A549 (cell line): ENCODE results near the gene RXRA. TPM values are rescaled to one million over a fixed set of nuclear protein-coding genes. Genes with fewer than 3 reads are reported as not detected.
A peak's percentile ranks its signal among the peaks of the same experiment; 100 is the strongest.

Experiments used
- ATAC-seq, 2 experiments: fragments of 200-7000 bp in 1 of 2; fragments of >200 bp in 1 of 2; cut with Nextera tagmentation in 1 of 2; cut with Tn5 transposase in 1 of 2; 3 replicates each; pipeline versions ENCODE4 v1.8.0 to v1.9.1; 2018 to 2020; ENCODE audit warnings: mild to moderate bottlenecking in 1 of 2, moderate library complexity in 1 of 2
- CTCF ChIA-PET: fragments of 300-600 bp; sonication (Branson Sonifier 250); formaldehyde crosslinking; extraction: SDS; loops from one replicate; lab custom pipeline; 2021; ENCODE audit warnings: antibody characterized with exemption, inconsistent platforms; lab: Yijun Ruan, JAX
- POLR2A ChIA-PET: fragments of 350-600 bp; formaldehyde crosslinking; extraction: SDS; loops from one replicate; lab custom pipeline; 2021; ENCODE audit warnings: antibody characterized with exemption, inconsistent platforms; lab: Yijun Ruan, JAX
- DNase-seq, 2 experiments: peaks; one replicate each; pipeline versions ENCODE4 v3.0.0 to v3.0.0-alpha.2; 2011 to 2016; ENCODE audit warnings: low read depth in 1 of 2, low spot score in 1 of 2
- FAIRE-seq: peaks from 2 replicates; lab custom pipeline; 2011; peaks lifted over from hg19 to GRCh38; lab: Jason Lieb, UNC
- H3K27ac ChIP-seq, 2 experiments: fragments of >200 bp; sonication (Bioruptor Twin); formaldehyde crosslinking; 3 replicates each; pipeline ENCODE4 v1.5.1; 2016 to 2017
- H3K4me1 ChIP-seq: fragments of >200 bp; sonication (Bioruptor Twin); formaldehyde crosslinking; 3 replicates; pipeline ENCODE4 v1.6.1; 2016
- H3K4me2 ChIP-seq: fragments of >200 bp; sonication (Bioruptor Twin); formaldehyde crosslinking; 3 replicates; pipeline ENCODE4 v1.6.1; 2016
- H3K4me3 ChIP-seq: fragments of >200 bp; sonication (Bioruptor Twin); formaldehyde crosslinking; 3 replicates; pipeline ENCODE4 v1.5.1; 2016
- H3K9me3 ChIP-seq: fragments of >200 bp; sonication (Bioruptor Twin); formaldehyde crosslinking; 3 replicates; pipeline ENCODE4 v1.6.1; 2016
- CBX8 ChIP-seq: fragments of 200-600 bp; sonication (generic); IDR thresholded peaks from 2 replicates; pipeline ENCODE4 v1.6.1; 2016
- CEBPB ChIP-seq, 2 experiments: fragments of >200 bp in 1 of 2; sonication (Bioruptor Twin) in 1 of 2; formaldehyde crosslinking in 1 of 2; IDR thresholded peaks; 2 replicates each; pipeline ENCODE4 v1.6.1; 2012 to 2016
- E2F6 ChIP-seq: IDR thresholded peaks from 2 replicates; pipeline ENCODE4 v1.6.1; 2012; ENCODE audit warnings: low read depth, borderline replicate concordance
- EHMT2 ChIP-seq: fragments of 200-600 bp; sonication (generic); IDR thresholded peaks from 2 replicates; pipeline ENCODE4 v1.6.1; 2016; ENCODE audit warnings: antibody characterized with exemption, low read depth, mild to moderate bottlenecking, moderate library complexity
- FOXS1 ChIP-seq: fragments of 250-450 bp; sonication (Bioruptor Pico); IDR thresholded peaks from 2 replicates; pipeline ENCODE4 v1.5.0; 2020; ENCODE audit warnings: mild to moderate bottlenecking, moderate library complexity
- HDAC2 ChIP-seq: fragments of 200-600 bp; sonication (generic); IDR thresholded peaks from 2 replicates; pipeline ENCODE4 v1.6.1; 2016
- HMGXB4 ChIP-seq: fragments of 250-450 bp; sonication (Bioruptor Pico); IDR thresholded peaks from 2 replicates; pipeline ENCODE4 v1.5.0; 2021; ENCODE audit warnings: mild to moderate bottlenecking, moderate library complexity, borderline replicate concordance
- HOXB5 ChIP-seq: fragments of 250-450 bp; sonication (Bioruptor Pico); IDR thresholded peaks from 2 replicates; pipeline ENCODE4 v1.5.0; 2020; ENCODE audit warnings: mild to moderate bottlenecking, moderate library complexity
- KDM1A ChIP-seq: fragments of 200-600 bp; sonication (generic); IDR thresholded peaks from 2 replicates; pipeline ENCODE4 v1.6.1; 2016; ENCODE audit warnings: low read depth, mild to moderate bottlenecking
- MAFK ChIP-seq: fragments of 450-650 bp; IDR thresholded peaks from 2 replicates; pipeline ENCODE4 v1.6.1; 2014; ENCODE audit not compliant: partially characterized antibody
- MYC ChIP-seq: IDR thresholded peaks from 2 replicates; pipeline ENCODE4 v1.6.1; 2012; ENCODE audit warnings: mild to moderate bottlenecking, inconsistent platforms, low read length, improper control_type of control experiment, borderline replicate concordance
- NFE2L2 ChIP-seq: fragments of 150-350 bp; conservative IDR thresholded peaks from 2 replicates; pipeline ENCODE4 v1.6.1; 2014; ENCODE audit warnings: low read length
- NR3C1 ChIP-seq: fragments of >200 bp; sonication (Bioruptor Twin); formaldehyde crosslinking; IDR thresholded peaks from 3 replicates; pipeline ENCODE4 v1.6.1; 2017
- PHF8 ChIP-seq: fragments of 200-600 bp; sonication (generic); IDR thresholded peaks from 2 replicates; pipeline ENCODE4 v1.6.1; 2016; ENCODE audit warnings: low read depth, mild to moderate bottlenecking, antibody characterized with exemption, moderate library complexity, borderline replicate concordance
- RAD21 ChIP-seq, 2 experiments: fragments of >200 bp in 1 of 2; sonication (Bioruptor Twin) in 1 of 2; formaldehyde crosslinking in 1 of 2; IDR thresholded peaks in 1 of 2; conservative IDR thresholded peaks in 1 of 2; 2 replicates in 1 of 2; 3 replicates in 1 of 2; pipeline ENCODE4 v1.6.1; 2012 to 2018; ENCODE audit warnings: inconsistent platforms in 1 of 2
- RARB ChIP-seq: fragments of 250-450 bp; sonication (Bioruptor Pico); IDR thresholded peaks from 2 replicates; pipeline ENCODE4 v1.8.0; 2021; ENCODE audit warnings: mild to moderate bottlenecking, moderate library complexity
- RCOR1 ChIP-seq: fragments of 150-350 bp; IDR thresholded peaks from 2 replicates; pipeline ENCODE4 v1.6.1; 2014; ENCODE audit warnings: antibody characterized with exemption, low read length, low read depth
- RNF2 ChIP-seq: fragments of 200-600 bp; sonication (generic); IDR thresholded peaks from 2 replicates; pipeline ENCODE4 v1.6.1; 2016; ENCODE audit warnings: low read depth, mild to moderate bottlenecking, antibody characterized with exemption, moderate library complexity, borderline replicate concordance
- SREBF2 ChIP-seq: fragments of 450-650 bp; IDR thresholded peaks from 2 replicates; pipeline ENCODE4 v1.6.1; 2014; ENCODE audit warnings: mild to moderate bottlenecking, moderate library complexity
- TP53 ChIP-seq: fragments of 250-450 bp; sonication (Bioruptor Pico); IDR thresholded peaks from 2 replicates; pipeline ENCODE4 v1.5.0; 2021; ENCODE audit warnings: mild to moderate bottlenecking, moderate library complexity
- ZFP36 ChIP-seq: fragments of 450-650 bp; IDR thresholded peaks from 2 replicates; pipeline ENCODE4 v1.6.1; 2014; ENCODE audit warnings: borderline replicate concordance; ENCODE audit not compliant: partially characterized antibody
- ZSCAN20 ChIP-seq: fragments of 250-450 bp; sonication (Bioruptor Pico); IDR thresholded peaks from 2 replicates; pipeline ENCODE4 v1.8.0; 2022; ENCODE audit warnings: mild to moderate bottlenecking, moderate library complexity
- WGBS: methylation state at CpG from one replicate; pipeline ENCODE4 v1.1.6; 2017; ENCODE audit errors: missing lambda C conversion rate; 5-methylcytosine and 5-hydroxymethylcytosine counted together
- polyA plus RNA-seq, 4 experiments: library from polyadenylated mRNA; depleted of rRNA in 3 of 4; stranded (reverse); fragments of >200 nt; fragmentation: RNase III in 1 of 4; extraction: RNeasy Plus Mini Kit Qiagen cat#74134 plus additional on column Dnase treatment in 1 of 4; gene quantifications; 2 replicates in 3 of 4; 3 replicates in 1 of 4; pipeline ENCODE4 v1.2.3, GENCODE V29; 2011 to 2017
- TF ChIP-seq, protein P1 (sequence below): fragments of >200 bp; sonication (Bioruptor Twin); formaldehyde crosslinking; IDR thresholded peaks from 3 replicates; pipeline ENCODE4 v1.6.1; 2016
- TF ChIP-seq, protein P2 (sequence below): fragments of 200-600 bp; sonication (generic); IDR thresholded peaks from 2 replicates; pipeline ENCODE4 v1.6.1; 2016; ENCODE audit warnings: antibody characterized with exemption, mild to moderate bottlenecking, moderate library complexity
- TF ChIP-seq, protein P3 (sequence below): fragments of 250-450 bp; sonication (Bioruptor Pico); IDR thresholded peaks from 2 replicates; pipeline ENCODE4 v1.5.0; 2020; ENCODE audit warnings: low read depth, mild to moderate bottlenecking, moderate library complexity
- TF ChIP-seq, protein P4 (sequence below): fragments of >200 bp; sonication (Bioruptor Twin); formaldehyde crosslinking; IDR thresholded peaks from 2 replicates; pipeline ENCODE4 v1.6.1; 2016

The RXRA gene
- polyA plus RNA-seq, 2 of the 4 experiments (the other 2 are of a cell fraction) = 6.6 to 23.9 TPM

DNA sequence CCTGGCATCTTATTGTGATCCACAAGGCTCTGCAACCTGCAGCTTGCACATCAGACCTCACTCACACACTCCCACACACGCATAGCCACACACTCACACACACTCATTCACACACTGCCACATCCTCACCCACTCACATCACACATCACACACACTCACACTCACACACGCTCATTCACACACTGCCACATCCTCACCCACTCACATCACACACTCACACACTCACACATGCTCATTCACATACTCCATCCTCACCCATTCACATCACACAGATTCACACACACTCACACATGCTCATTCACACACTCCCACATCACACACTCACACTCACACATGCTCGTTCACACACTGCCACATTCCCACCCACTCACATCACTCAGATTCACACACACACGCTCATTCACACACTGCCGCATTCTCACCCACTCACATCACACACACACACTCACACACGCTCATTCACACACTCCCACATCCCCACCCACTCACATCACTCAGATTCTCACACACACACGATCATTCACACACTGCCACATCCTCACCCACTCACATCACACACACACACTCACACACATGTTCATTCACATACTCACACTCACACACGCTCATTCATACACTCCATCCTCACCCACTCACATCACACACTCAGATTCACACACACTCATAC is 47.1 kb upstream of the RXRA start:
- ATAC-seq (no peak), DNase-seq (no peak), FAIRE-seq (no peak)
- no peak overlapping the region for H3K27ac ChIP-seq
- CTCF ChIA-PET = interaction anchor here (1.1 kb wide), 1 partner anchor 945 kb away, joined by 3 read pairs; no protein-coding TSS in a partner anchor
- H3K9me3 ChIP-seq = 0 out of 3 replicates have a peak, but pooled peaks cover 4% of the 10 kb centered on the region
- 67% methylated on average over 8 of the region's 8 CpGs for WGBS
- TF ChIP-seq FOXS1 (CRISPR knock-in tag) (no peak), E2F6 (no peak), HDAC2 (no peak), TP53 (CRISPR knock-in tag) (no peak), HMGXB4 (CRISPR knock-in tag) (no peak), HOXB5 (CRISPR knock-in tag) (no peak), NR3C1 (no peak), PHF8 (no peak), CBX8 (no peak), RCOR1 (no peak)
- TF ChIP-seq, protein P1, sequence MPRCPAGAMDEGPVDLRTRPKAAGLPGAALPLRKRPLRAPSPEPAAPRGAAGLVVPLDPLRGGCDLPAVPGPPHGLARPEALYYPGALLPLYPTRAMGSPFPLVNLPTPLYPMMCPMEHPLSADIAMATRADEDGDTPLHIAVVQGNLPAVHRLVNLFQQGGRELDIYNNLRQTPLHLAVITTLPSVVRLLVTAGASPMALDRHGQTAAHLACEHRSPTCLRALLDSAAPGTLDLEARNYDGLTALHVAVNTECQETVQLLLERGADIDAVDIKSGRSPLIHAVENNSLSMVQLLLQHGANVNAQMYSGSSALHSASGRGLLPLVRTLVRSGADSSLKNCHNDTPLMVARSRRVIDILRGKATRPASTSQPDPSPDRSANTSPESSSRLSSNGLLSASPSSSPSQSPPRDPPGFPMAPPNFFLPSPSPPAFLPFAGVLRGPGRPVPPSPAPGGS = no peak
- TF ChIP-seq, protein P2, sequence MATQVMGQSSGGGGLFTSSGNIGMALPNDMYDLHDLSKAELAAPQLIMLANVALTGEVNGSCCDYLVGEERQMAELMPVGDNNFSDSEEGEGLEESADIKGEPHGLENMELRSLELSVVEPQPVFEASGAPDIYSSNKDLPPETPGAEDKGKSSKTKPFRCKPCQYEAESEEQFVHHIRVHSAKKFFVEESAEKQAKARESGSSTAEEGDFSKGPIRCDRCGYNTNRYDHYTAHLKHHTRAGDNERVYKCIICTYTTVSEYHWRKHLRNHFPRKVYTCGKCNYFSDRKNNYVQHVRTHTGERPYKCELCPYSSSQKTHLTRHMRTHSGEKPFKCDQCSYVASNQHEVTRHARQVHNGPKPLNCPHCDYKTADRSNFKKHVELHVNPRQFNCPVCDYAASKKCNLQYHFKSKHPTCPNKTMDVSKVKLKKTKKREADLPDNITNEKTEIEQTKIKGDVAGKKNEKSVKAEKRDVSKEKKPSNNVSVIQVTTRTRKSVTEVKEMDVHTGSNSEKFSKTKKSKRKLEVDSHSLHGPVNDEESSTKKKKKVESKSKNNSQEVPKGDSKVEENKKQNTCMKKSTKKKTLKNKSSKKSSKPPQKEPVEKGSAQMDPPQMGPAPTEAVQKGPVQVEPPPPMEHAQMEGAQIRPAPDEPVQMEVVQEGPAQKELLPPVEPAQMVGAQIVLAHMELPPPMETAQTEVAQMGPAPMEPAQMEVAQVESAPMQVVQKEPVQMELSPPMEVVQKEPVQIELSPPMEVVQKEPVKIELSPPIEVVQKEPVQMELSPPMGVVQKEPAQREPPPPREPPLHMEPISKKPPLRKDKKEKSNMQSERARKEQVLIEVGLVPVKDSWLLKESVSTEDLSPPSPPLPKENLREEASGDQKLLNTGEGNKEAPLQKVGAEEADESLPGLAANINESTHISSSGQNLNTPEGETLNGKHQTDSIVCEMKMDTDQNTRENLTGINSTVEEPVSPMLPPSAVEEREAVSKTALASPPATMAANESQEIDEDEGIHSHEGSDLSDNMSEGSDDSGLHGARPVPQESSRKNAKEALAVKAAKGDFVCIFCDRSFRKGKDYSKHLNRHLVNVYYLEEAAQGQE = no peak
- TF ChIP-seq, protein P3, sequence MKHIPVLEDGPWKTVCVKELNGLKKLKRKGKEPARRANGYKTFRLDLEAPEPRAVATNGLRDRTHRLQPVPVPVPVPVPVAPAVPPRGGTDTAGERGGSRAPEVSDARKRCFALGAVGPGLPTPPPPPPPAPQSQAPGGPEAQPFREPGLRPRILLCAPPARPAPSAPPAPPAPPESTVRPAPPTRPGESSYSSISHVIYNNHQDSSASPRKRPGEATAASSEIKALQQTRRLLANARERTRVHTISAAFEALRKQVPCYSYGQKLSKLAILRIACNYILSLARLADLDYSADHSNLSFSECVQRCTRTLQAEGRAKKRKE (CRISPR knock-in tag) = no peak
- TF ChIP-seq, protein P4, sequence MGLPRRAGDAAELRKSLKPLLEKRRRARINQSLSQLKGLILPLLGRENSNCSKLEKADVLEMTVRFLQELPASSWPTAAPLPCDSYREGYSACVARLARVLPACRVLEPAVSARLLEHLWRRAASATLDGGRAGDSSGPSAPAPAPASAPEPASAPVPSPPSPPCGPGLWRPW = no peak
- no peaks in the 10 kb centered on the region for H3K4me1 ChIP-seq
- H3K4me3 ChIP-seq = no peak overlapping the region
- POLR2A ChIA-PET = no interaction called here
- H3K4me2 ChIP-seq = no peak overlapping the region

DNA sequence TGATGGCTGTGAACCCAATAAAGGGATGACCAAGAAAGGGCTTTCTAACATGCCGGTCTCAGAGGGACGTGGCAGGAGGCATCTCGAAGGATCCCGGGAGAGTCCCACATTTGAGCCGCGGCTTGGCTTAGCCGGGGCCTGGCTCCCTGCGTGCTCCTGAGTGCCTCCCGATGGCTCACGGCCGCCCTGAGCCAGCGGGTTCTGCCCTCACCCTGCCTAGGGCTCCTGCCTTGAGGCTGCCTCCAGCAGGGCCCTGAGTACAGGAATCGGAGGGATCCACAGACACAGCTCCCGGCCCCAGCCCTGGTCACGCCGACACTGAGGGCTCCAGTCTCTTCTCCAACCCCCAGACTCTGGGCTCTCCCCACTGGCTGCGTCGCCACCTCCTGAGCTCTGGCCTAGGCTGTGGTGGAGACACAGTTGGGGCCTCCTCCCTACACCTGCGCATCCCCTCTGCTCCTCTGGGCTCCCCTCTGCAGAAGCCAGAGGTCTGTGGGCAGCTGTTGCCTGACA is 44.1 kb upstream of the RXRA start:
- 0 out of 3 replicates have a peak, but pooled peaks cover 4% of the 10 kb centered on the region for H3K9me3 ChIP-seq
- ATAC-seq (peak in 1 of 2 experiments; percentile 47; a peak in 3 of 6 replicates), FAIRE-seq (no peak), DNase-seq (no peak)
- no peak overlapping the region for H3K4me2 ChIP-seq
- H3K27ac ChIP-seq = no peak overlapping the region
- WGBS = 88% methylated on average over 8 of the region's 19 CpGs
- CTCF ChIA-PET = interaction anchor here (1.2 kb wide), 1 partner anchor 13 kb away, joined by 3 read pairs; no protein-coding TSS in a partner anchor
- POLR2A ChIA-PET = no interaction called here
- no peak overlapping the region for H3K4me3 ChIP-seq
- H3K4me1 ChIP-seq = no peaks in the 10 kb centered on the region
- TF ChIP-seq CEBPB (IDR thresholded peaks at IDR 0.05) = no peak
- no peak for TF ChIP-seq SREBF2
- TF ChIP-seq EHMT2 = no peak
- TF ChIP-seq NFE2L2 = no peak
- TF ChIP-seq, protein P4 = no peak
- no peak for TF ChIP-seq E2F6
- no peak for TF ChIP-seq MAFK
- no peak for TF ChIP-seq ZFP36
- TF ChIP-seq RNF2 = no peak
- TF ChIP-seq MYC = no peak
- no peak for TF ChIP-seq RAD21 (conservative IDR thresholded peaks at IDR 0.05 in 1 of 2, IDR thresholded peaks at IDR 0.05 in 1 of 2)
- no peak for TF ChIP-seq HOXB5 (CRISPR knock-in tag)
- no peak for TF ChIP-seq RARB
- TF ChIP-seq KDM1A = no peak
- TF ChIP-seq ZSCAN20 (CRISPR knock-in tag) = no peak
